ENCODE measurements around the gene EDC3. TPM values are rescaled to one million over a fixed set of nuclear protein-coding genes. Genes with fewer than 3 reads are reported as not detected.
A peak's percentile ranks its signal among the peaks of the same experiment; 100 is the strongest.

EDC3 gene
- total and polyA plus RNA-seq, 12 donors, result 3.9 to 25.3 (median 16.1) TPM

- H3K36me3 ChIP-seq (replicated peaks in 1 of 2), result no peaks in the 10 kb centered on the region
- H3K4me3 ChIP-seq, result no peak overlapping the region
- no peak for TF ChIP-seq CTCF (IDR thresholded peaks at IDR 0.05)
- TF ChIP-seq POLR2A (IDR thresholded peaks at IDR 0.05), result no peak
- no peaks in the 10 kb centered on the region for H3K27me3 ChIP-seq
- WGBS, 4 donors, result 57 to 85% (median 73%) methylated on average over 5 to 6 of the region's 6 CpGs
- intact Hi-C loops (cut with DNase I), result loop anchor here in 1 of 2 donors (10.0 kb wide), 1 partner anchor 69 kb away; the partner anchor contains the start of gene ARID3B
- H3K4me1 ChIP-seq (replicated peaks in 1 of 2), result peaks cover 9 to 28% of the 10 kb centered on the region in 2 donors
- H3K9me3 ChIP-seq (replicated peaks in 1 of 3), result no peaks in the 10 kb centered on the region
- DNase-seq, result peak in 1 of 7 donors; percentile 65
- H3K27ac ChIP-seq, result no peak overlapping the region
Measured at GRCh38 chr15:74613089-74613952, 82.5 kb downstream of the EDC3 start.

- intact Hi-C loops (cut with DNase I), result loop anchor here in 1 of 2 donors (10.0 kb wide), 1 partner anchor 68 kb away; the partner anchor contains the start of gene ARID3B
- TF ChIP-seq CTCF (IDR thresholded peaks at IDR 0.05) (no peak), POLR2A (IDR thresholded peaks at IDR 0.05) (no peak)
- DNase-seq, result no peak
Measured at GRCh38 chr15:74612677-74613076, 83.1 kb downstream of the EDC3 start.

GRCh38 chr15:74611834-74612233 is 84.0 kb downstream of the EDC3 start:
- no peak for DNase-seq
- H3K27me3 ChIP-seq, result no peaks in the 10 kb centered on the region
- no peak for TF ChIP-seq CTCF (IDR thresholded peaks at IDR 0.05)
- no peak for TF ChIP-seq POLR2A (IDR thresholded peaks at IDR 0.05)
- H3K9me3 ChIP-seq (replicated peaks in 1 of 3), result no peaks in the 10 kb centered on the region
- intact Hi-C loops (cut with DNase I), result loop anchor here in 1 of 2 donors (10.0 kb wide), 1 partner anchor 67 kb away; the partner anchor contains the start of gene ARID3B
- no peak overlapping the region for H3K4me3 ChIP-seq
- H3K27ac ChIP-seq, result no peak overlapping the region
- 86 to 95% (median 86%) methylated on average over 2 to 6 of the region's 6 CpGs for WGBS, 4 donors
- peaks cover 4 to 13% of the 10 kb centered on the region in 2 donors for H3K4me1 ChIP-seq (replicated peaks in 1 of 2)
- H3K36me3 ChIP-seq (replicated peaks in 1 of 2), result no peaks in the 10 kb centered on the region

More at GRCh38 chr15:74612677-74613076, 83.1 kb downstream of the EDC3 start:
- peaks cover 9 to 22% of the 10 kb centered on the region in 2 donors for H3K4me1 ChIP-seq (replicated peaks in 1 of 2)
- H3K4me3 ChIP-seq, result no peak overlapping the region
- no peaks in the 10 kb centered on the region for H3K9me3 ChIP-seq (replicated peaks in 1 of 3)
- 67 to 88% (median 85%) methylated on average over 1 to 2 of the region's 2 CpGs for WGBS, 4 donors
- H3K27ac ChIP-seq, result no peak overlapping the region
- H3K36me3 ChIP-seq (replicated peaks in 1 of 2), result no peaks in the 10 kb centered on the region
- no peaks in the 10 kb centered on the region for H3K27me3 ChIP-seq

GRCh38 chr15:74611341-74611740 is 84.5 kb downstream of the EDC3 start:
- Histone ChIP-seq H3K27ac (no peak overlapping the region), H3K27me3 (no peaks in the 10 kb centered on the region)

More at GRCh38 chr15:74611341-74611740, 84.5 kb downstream of the EDC3 start:
- intact Hi-C loops (cut with DNase I), result loop anchor here in 1 of 2 donors (10.0 kb wide), 1 partner anchor 67 kb away; the partner anchor contains the start of gene ARID3B
- 85 to 88% (median 87%) methylated on average over 11 of the region's 11 CpGs; no CpG with 5 or more reads in 1 of the 4 donors for WGBS, 4 donors
- no peak for DNase-seq
- no peaks in the 10 kb centered on the region for H3K9me3 ChIP-seq (replicated peaks in 1 of 3)
- TF ChIP-seq POLR2A (IDR thresholded peaks at IDR 0.05) (no peak), CTCF (IDR thresholded peaks at IDR 0.05) (no peak)
- H3K36me3 ChIP-seq (replicated peaks in 1 of 2), result no peaks in the 10 kb centered on the region
- no peak overlapping the region for H3K4me3 ChIP-seq
- H3K4me1 ChIP-seq (replicated peaks in 1 of 2), result peaks cover 0 to 8% of the 10 kb centered on the region in 2 donors
